K562 (cell line): Measurements from ENCODE around the gene CELSR1. TPM values are rescaled to one million over a fixed set of nuclear protein-coding genes. Genes with fewer than 3 reads are reported as not detected.

ENCODE experiments used
- ATAC-seq: fragments of 200-7000 bp; cut with Tn5 transposase; 3 replicates; pipeline ENCODE4 v1.9.1; 2020; ENCODE audit warnings: moderate library complexity
- BruUV-seq: library from RNA; stranded (reverse); fragments of 400-500 nt; replicated peaks from 2 replicates; lab custom pipeline; 2021; lab: Mats Ljungman, UMichigan
- CTCF ChIA-PET: fragments of 300-600 bp; formaldehyde crosslinking; extraction: SDS; loops from one replicate; lab custom pipeline; 2021; ENCODE audit warnings: low intra/inter-chr PET ratio; lab: Yijun Ruan, JAX
- POLR2A ChIA-PET: fragments of 300-600, 350-650 bp; sonication (Branson Sonifier 250); formaldehyde crosslinking; extraction: SDS; loops from one replicate; lab custom pipeline; 2021; ENCODE audit warnings: antibody characterized with exemption, inconsistent platforms; lab: Yijun Ruan, JAX
- DNase-seq, 4 experiments: peaks; one replicate each; pipeline versions ENCODE4 v3.0.0 to v3.0.0-alpha.2; 2011 to 2018; ENCODE audit warnings: low spot score in 3 of 4, mixed read lengths in 3 of 4; ENCODE audit errors: extremely low read depth in 1 of 4
- FAIRE-seq: peaks from 2 replicates; lab custom pipeline; 2011; peaks lifted over from hg19 to GRCh38; lab: Jason Lieb, UNC
- H2AFZ ChIP-seq: 2 replicates; pipeline ENCODE4 v1.6.0; 2011; ENCODE audit warnings: low read depth, low read length, control low read depth, inconsistent platforms
- H3K27ac ChIP-seq: fragments of 200-600 bp; 3 replicates; pipeline ENCODE4 v1.8.0; 2011; ENCODE audit warnings: low read depth, mild to moderate bottlenecking, control low read depth, inconsistent platforms, low read length, moderate library complexity, mixed read lengths; ENCODE audit errors: extremely low read depth
- H3K27me3 ChIP-seq, 2 experiments: fragments of 300-600 bp in 1 of 2; 2 replicates in 1 of 2; 3 replicates in 1 of 2; pipeline versions ENCODE4 v1.6.0 to v1.8.0; 2011; ENCODE audit warnings: inconsistent platforms in 2 of 2, low read length in 2 of 2, mild to moderate bottlenecking in 1 of 2, mixed read lengths in 1 of 2, moderate library complexity in 1 of 2; ENCODE audit not compliant: control insufficient read depth in 2 of 2, insufficient read depth in 2 of 2
- H3K36me3 ChIP-seq: fragments of 300-600 bp; 3 replicates; pipeline ENCODE4 v1.8.0; 2011; ENCODE audit warnings: mild to moderate bottlenecking, low read length, inconsistent platforms; ENCODE audit not compliant: control insufficient read depth, insufficient read depth
- H3K4me1 ChIP-seq, 2 experiments: fragments of 200-600 bp in 1 of 2; replicated peaks in 1 of 2; 2 replicates in 1 of 2; 3 replicates in 1 of 2; pipeline versions ENCODE4 v1.5.1 to v1.8.0; 2011; ENCODE audit warnings: inconsistent platforms in 2 of 2, low read length in 2 of 2, mild to moderate bottlenecking in 1 of 2, mixed read lengths in 1 of 2, moderate library complexity in 1 of 2; ENCODE audit not compliant: control insufficient read depth in 2 of 2, insufficient read depth in 2 of 2
- H3K4me2 ChIP-seq: 2 replicates; pipeline ENCODE4 v1.6.1; 2011; ENCODE audit warnings: low read length, control low read depth, inconsistent platforms, mixed read lengths; ENCODE audit not compliant: insufficient read depth
- H3K4me3 ChIP-seq: fragments of 200-600 bp; sonication (generic), shearing (Covaris generic); 2 replicates; pipeline ENCODE4 v1.5.1; 2016; ENCODE audit warnings: control low read depth, inconsistent platforms
- H3K79me2 ChIP-seq: fragments of 200-600 bp; 3 replicates; pipeline ENCODE4 v1.8.0; 2011; ENCODE audit warnings: low read length, inconsistent platforms; ENCODE audit not compliant: control insufficient read depth, insufficient read depth
- H3K9ac ChIP-seq, 2 experiments: 2 replicates each; pipeline versions ENCODE4 v1.6.0 to v1.6.1; 2011; ENCODE audit warnings: low read depth in 2 of 2, low read length in 2 of 2, control low read depth in 1 of 2, inconsistent platforms in 1 of 2, mild to moderate bottlenecking in 1 of 2, mixed read lengths in 1 of 2; ENCODE audit not compliant: insufficient read depth in 1 of 2
- H3K9me1 ChIP-seq: one replicate; pipeline ENCODE4 v1.6.0; 2011; ENCODE audit warnings: inconsistent platforms, mild to moderate bottlenecking, low read length, moderate library complexity; ENCODE audit not compliant: control insufficient read depth, insufficient read depth
- H3K9me3 ChIP-seq: replicated peaks from 2 replicates; pipeline ENCODE4 v1.5.1; 2011; ENCODE audit warnings: low read depth, low read length, inconsistent platforms; ENCODE audit not compliant: control insufficient read depth, insufficient read depth
- H4K20me1 ChIP-seq: replicated peaks from 2 replicates; pipeline ENCODE4 v1.6.1; 2011; ENCODE audit warnings: low read length, inconsistent platforms, mixed read lengths; ENCODE audit not compliant: control insufficient read depth, insufficient read depth
- BRD9 ChIP-seq: fragments of 450-650 bp; IDR thresholded peaks from 2 replicates; pipeline ENCODE4 v1.6.1; 2018; ENCODE audit warnings: low read depth; ENCODE audit not compliant: partially characterized antibody
- ELF1 ChIP-seq: fragments of 200-800 bp; sonication (Bioruptor generic); IDR thresholded peaks from 2 replicates; pipeline ENCODE4 v1.6.1; 2016; ENCODE audit warnings: missing genetic modification characterization, missing compliant biosample characterization
- KAT2B ChIP-seq: IDR thresholded peaks from one replicate; pipeline ENCODE4 v1.6.1; 2012; ENCODE audit warnings: low read depth, mild to moderate bottlenecking, control low read depth, inconsistent platforms, low read length, moderate library complexity
- MAZ ChIP-seq, 2 experiments: fragments of 450-650 bp in 1 of 2; sonication (generic) in 1 of 2; formaldehyde crosslinking; IDR thresholded peaks in 1 of 2; conservative IDR thresholded peaks in 1 of 2; 2 replicates each; pipeline versions ENCODE4 v1.4.0 to v1.5.0; 2020; ENCODE audit warnings: mild to moderate bottlenecking in 1 of 2, missing genetic modification reagents in 1 of 2
- NFATC3 ChIP-seq: fragments of 450-650 bp; IDR thresholded peaks from 2 replicates; pipeline ENCODE4 v1.6.1; 2017; ENCODE audit warnings: mild to moderate bottlenecking
- NFXL1 ChIP-seq: fragments of 450-650 bp; formaldehyde crosslinking; IDR thresholded peaks from 2 replicates; pipeline ENCODE4 v1.4.0; 2021; ENCODE audit warnings: mild to moderate bottlenecking
- POLR2AphosphoS5 ChIP-seq: IDR thresholded peaks from 2 replicates; pipeline ENCODE4 v1.6.1; 2011; ENCODE audit warnings: mild to moderate bottlenecking, low read depth, low read length, moderate library complexity; ENCODE audit not compliant: control insufficient read depth, insufficient read depth
- VEZF1 ChIP-seq: fragments of 200-800 bp; sonication (Bioruptor generic); IDR thresholded peaks from 2 replicates; pipeline ENCODE4 v1.6.1; 2017; ENCODE audit warnings: missing genetic modification characterization, missing compliant biosample characterization
- ZBTB26 ChIP-seq: fragments of 450-650 bp; formaldehyde crosslinking; IDR thresholded peaks from 2 replicates; pipeline ENCODE4 v1.4.0; 2022; ENCODE audit warnings: missing genetic modification characterization
- WGBS: fragments of 100-300 bp; shearing (Covaris generic); methylation state at CpG from one replicate; pipeline ENCODE4 v1.1.6; 2016; ENCODE audit warnings: low coverage, mixed read lengths; ENCODE audit not compliant: insufficient coverage; ENCODE audit errors: missing lambda C conversion rate; 5-methylcytosine and 5-hydroxymethylcytosine counted together
- in situ Hi-C: fragments of 300-500 bp; cut with MboI; formaldehyde crosslinking; loops from 4 replicates; pipeline ENCODE4 v1.15.0; 2018; ENCODE audit warnings: inconsistent platforms, mixed read lengths
- intact Hi-C: fragments of 100-400 bp; cut with micrococcal nuclease; formaldehyde crosslinking; loops from 2 replicates; pipeline ENCODE4 v1.14.2; 2022
- polyA plus RNA-seq, 8 experiments: library from polyadenylated mRNA; depleted of rRNA in 4 of 8; stranded (reverse) in 5 of 8; unstranded in 3 of 8; fragments of >200 nt; fragmentation: Nextera tagmentation in 2 of 8; fragmentation: Illumina TruSeq in 1 of 8; extraction: Ambion mirVana in 2 of 8; extraction: Trizol in 1 of 8; gene quantifications; 2 replicates each; pipeline versions ENCODE4 v1.2.1 to v1.2.3, GENCODE V29; 2011 to 2014; ENCODE audit warnings: inconsistent platforms in 1 of 8, missing spikeins in 1 of 8
- total RNA-seq, 7 experiments: library from RNA; depleted of rRNA in 6 of 7; stranded (reverse); fragments of >200 nt in 6 of 7; fragmentation: Illumina TruSeq in 2 of 7; extraction: Trizol in 2 of 7; gene quantifications; 2 replicates each; pipeline versions ENCODE4 v1.2.1 to v1.2.3, GENCODE V29; 2011 to 2021; ENCODE audit warnings: low replicate concordance in 1 of 7
- TF ChIP-seq, protein P1 (sequence below): fragments of 250-450 bp; sonication (Bioruptor Pico); IDR thresholded peaks from 2 replicates; pipeline ENCODE4 v1.5.0; 2022; ENCODE audit warnings: mild to moderate bottlenecking

The CELSR1 gene
- total and polyA plus RNA-seq, 9 of the 15 experiments (the other 6 are each of a cell fraction or from before 2014, with no cell fraction given): under 0.01 to 0.09 TPM; not detected in 7

- peaks cover 16 to 52% of the 10 kb centered on the region in 2 experiments for H3K27me3 ChIP-seq
- no TSS peak for BruUV-seq
- DNase-seq (no peak), FAIRE-seq (no peak), ATAC-seq (no peak)
- H3K36me3 ChIP-seq: no peaks in the 10 kb centered on the region
- no peaks in the 10 kb centered on the region for H3K9me1 ChIP-seq
- POLR2A ChIA-PET: no interaction called here
- H3K4me3 ChIP-seq: no peak overlapping the region
- no peaks in the 10 kb centered on the region for H3K9me3 ChIP-seq
- H3K4me2 ChIP-seq: no peak overlapping the region
- no peak overlapping the region for H3K27ac ChIP-seq
- intact Hi-C loops: no loop called here
- no peaks in the 10 kb centered on the region for H4K20me1 ChIP-seq
- in situ Hi-C loops: no loop called here
- H3K9ac ChIP-seq: no peak overlapping the region
- H3K4me1 ChIP-seq: peaks cover 0 to 17% of the 10 kb centered on the region in 2 experiments; a peak in 2 of 5 replicates
- H2AFZ ChIP-seq: no peak overlapping the region
- 97% methylated on average over 12 of the region's 118 CpGs for WGBS
- CTCF ChIA-PET: no interaction called here
- no peaks in the 10 kb centered on the region for H3K79me2 ChIP-seq
- TF ChIP-seq ZBTB26 (CRISPR knock-in tag) (no peak), NFATC3 (no peak), BRD9 (no peak), NFXL1 (CRISPR knock-in tag) (no peak), POLR2AphosphoS5 (no peak), MAZ (CRISPR knock-in tag; conservative IDR thresholded peaks at IDR 0.05 in 1 of 2, IDR thresholded peaks at IDR 0.05 in 1 of 2) (no peak), ELF1 (tag) (no peak), VEZF1 (CRISPR knock-in tag) (no peak), KAT2B (no peak)
- TF ChIP-seq, protein P1, sequence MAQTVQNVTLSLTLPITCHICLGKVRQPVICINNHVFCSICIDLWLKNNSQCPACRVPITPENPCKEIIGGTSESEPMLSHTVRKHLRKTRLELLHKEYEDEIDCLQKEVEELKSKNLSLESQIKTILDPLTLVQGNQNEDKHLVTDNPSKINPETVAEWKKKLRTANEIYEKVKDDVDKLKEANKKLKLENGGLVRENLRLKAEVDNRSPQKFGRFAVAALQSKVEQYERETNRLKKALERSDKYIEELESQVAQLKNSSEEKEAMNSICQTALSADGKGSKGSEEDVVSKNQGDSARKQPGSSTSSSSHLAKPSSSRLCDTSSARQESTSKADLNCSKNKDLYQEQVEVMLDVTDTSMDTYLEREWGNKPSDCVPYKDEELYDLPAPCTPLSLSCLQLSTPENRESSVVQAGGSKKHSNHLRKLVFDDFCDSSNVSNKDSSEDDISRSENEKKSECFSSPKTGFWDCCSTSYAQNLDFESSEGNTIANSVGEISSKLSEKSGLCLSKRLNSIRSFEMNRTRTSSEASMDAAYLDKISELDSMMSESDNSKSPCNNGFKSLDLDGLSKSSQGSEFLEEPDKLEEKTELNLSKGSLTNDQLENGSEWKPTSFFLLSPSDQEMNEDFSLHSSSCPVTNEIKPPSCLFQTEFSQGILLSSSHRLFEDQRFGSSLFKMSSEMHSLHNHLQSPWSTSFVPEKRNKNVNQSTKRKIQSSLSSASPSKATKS: no peak
These were observed 739 bp downstream of the CELSR1 start for GRCh38 chr22:46536537-46537224.
